Brain microvascular endothelial cell (primary cell): ENCODE data around the gene DOCK3.
"Not testable (repeated sequence)": the region's sequence is repeated elsewhere in the genome, so short reads cannot be mapped to it uniquely, and the experiment has no call there.

ENCODE experiments used
- DNase-seq: peaks from one replicate; pipeline ENCODE4 v3.0.0-alpha.2; 2020
- H3K27ac ChIP-seq: fragments of 250-450 bp; sonication (Bioruptor Pico); 2 replicates; pipeline ENCODE4 v1.5.1; 2020; ENCODE audit warnings: mild to moderate bottlenecking, moderate library complexity
- H3K27me3 ChIP-seq: fragments of 250-450 bp; sonication (Bioruptor Pico); replicated peaks from 2 replicates; pipeline ENCODE4 v1.5.1; 2020; ENCODE audit warnings: mild to moderate bottlenecking
- H3K36me3 ChIP-seq: fragments of 250-450 bp; sonication (Bioruptor Pico); replicated peaks from 2 replicates; pipeline ENCODE4 v1.5.1; 2020; ENCODE audit warnings: mild to moderate bottlenecking
- H3K4me3 ChIP-seq: 2 replicates; pipeline ENCODE4 v1.5.1; 2011; ENCODE audit warnings: low read depth, mild to moderate bottlenecking, control low read depth, low read length, moderate library complexity
- CTCF ChIP-seq: IDR thresholded peaks from 2 replicates; pipeline ENCODE4 v1.5.1; 2011; ENCODE audit warnings: low read depth, mild to moderate bottlenecking, moderate library complexity, low read length, control low read depth, inconsistent platforms; ENCODE audit errors: missing control alignments
- in situ Hi-C: cut with HindIII; loops from 2 replicates; pipeline ENCODE4 v1.10.0; 2017; ENCODE audit warnings: low sequenced_read_pairs, low pct_ligation_motif_present

DOCK3 gene

GRCh38 chr3:50912746-50913145 lies 238.0 kb downstream of the DOCK3 start:
- in situ Hi-C loops: no loop called here
- no peak for TF ChIP-seq CTCF
- H3K27ac ChIP-seq: no peak overlapping the region
- no peak overlapping the region for H3K4me3 ChIP-seq
- no peaks in the 10 kb centered on the region for H3K36me3 ChIP-seq
- no peaks in the 10 kb centered on the region for H3K27me3 ChIP-seq
- no peak for DNase-seq

GRCh38 chr3:50913260-50913659 lies 238.5 kb downstream of the DOCK3 start:
- in situ Hi-C loops: no loop called here
- no peak for DNase-seq
- Histone ChIP-seq H3K27me3 (no peaks in the 10 kb centered on the region), H3K36me3 (no peaks in the 10 kb centered on the region), H3K4me3 (no peak overlapping the region), H3K27ac (no peak overlapping the region)
- no peak for TF ChIP-seq CTCF

GRCh38 chr3:50922071-50922470 lies 247.3 kb downstream of the DOCK3 start:
- H3K36me3 ChIP-seq, H3K27me3 ChIP-seq, in situ Hi-C loops, H3K27ac ChIP-seq, DNase-seq, H3K4me3 ChIP-seq: not testable (repeated sequence)

- H3K4me3 ChIP-seq: no peak overlapping the region
- no peak for TF ChIP-seq CTCF
- no peaks in the 10 kb centered on the region for H3K36me3 ChIP-seq
- DNase-seq: no peak
- in situ Hi-C loops: no loop called here
- H3K27ac ChIP-seq: no peak overlapping the region
- H3K27me3 ChIP-seq: no peaks in the 10 kb centered on the region
Measured at GRCh38 chr3:50923955-50924354, 249.2 kb downstream of the DOCK3 start.

GRCh38 chr3:50924638-50925037 lies 249.9 kb downstream of the DOCK3 start:
- no peaks in the 10 kb centered on the region for H3K36me3 ChIP-seq
- no peak overlapping the region for H3K27ac ChIP-seq
- no peak for TF ChIP-seq CTCF
- in situ Hi-C loops: no loop called here
- H3K4me3 ChIP-seq: no peak overlapping the region
- DNase-seq: no peak
- H3K27me3 ChIP-seq: no peaks in the 10 kb centered on the region

- no peak overlapping the region for H3K4me3 ChIP-seq
- in situ Hi-C loops: no loop called here
- no peaks in the 10 kb centered on the region for H3K27me3 ChIP-seq
- TF ChIP-seq CTCF: no peak
- DNase-seq: no peak
- no peak overlapping the region for H3K27ac ChIP-seq
- H3K36me3 ChIP-seq: no peaks in the 10 kb centered on the region
Measured at GRCh38 chr3:50926868-50927267, 252.1 kb downstream of the DOCK3 start.
